MCF 10A (cell line): ENCODE results near the gene ASTN2. TPM values are rescaled to one million over a fixed set of nuclear protein-coding genes. Genes with fewer than 3 reads are reported as not detected.
"Not testable (repeated sequence)": the region's sequence is repeated elsewhere in the genome, so short reads cannot be mapped to it uniquely, and the experiment has no call there.

Experiments used
- BruUV-seq: library from RNA; stranded (reverse); fragments of 400-500 nt; replicated peaks from 2 replicates; lab custom pipeline; 2021; lab: Mats Ljungman, UMichigan
- CTCF ChIA-PET: fragments of 300-600 bp; sonication (Branson Sonifier 250); formaldehyde crosslinking; extraction: SDS; loops from one replicate; lab custom pipeline; 2021; ENCODE audit warnings: antibody characterized with exemption, inconsistent platforms; lab: Yijun Ruan, JAX
- POLR2A ChIA-PET: fragments of 300-600, 350-650 bp; sonication (Branson Sonifier 250); formaldehyde crosslinking; extraction: SDS; loops from one replicate; lab custom pipeline; 2020; ENCODE audit warnings: antibody characterized with exemption, inconsistent platforms; lab: Yijun Ruan, JAX
- DNase-seq: peaks from one replicate; pipeline ENCODE4 v3.0.0-alpha.2; 2018; ENCODE audit not compliant: unreplicated experiment
- H3K27ac Mint-ChIP-seq: one replicate; pipeline ENCODE4 v1.8.0; 2022; ENCODE audit warnings: mild to moderate bottlenecking, low read depth, mixed read lengths; ENCODE audit not compliant: unreplicated experiment
- H3K27me3 Mint-ChIP-seq: one replicate; pipeline ENCODE4 v1.8.0; 2022; ENCODE audit warnings: mixed read lengths; ENCODE audit not compliant: insufficient read depth, unreplicated experiment
- H3K36me3 Mint-ChIP-seq: one replicate; pipeline ENCODE4 v1.8.0; 2022; ENCODE audit warnings: mild to moderate bottlenecking, moderate library complexity, mixed read lengths; ENCODE audit not compliant: insufficient read depth, unreplicated experiment
- H3K4me1 Mint-ChIP-seq: one replicate; pipeline ENCODE4 v1.8.0; 2022; ENCODE audit warnings: mixed read lengths; ENCODE audit not compliant: insufficient read depth, unreplicated experiment
- H3K4me3 Mint-ChIP-seq: one replicate; pipeline ENCODE4 v1.8.0; 2022; ENCODE audit warnings: mild to moderate bottlenecking, moderate library complexity, mixed read lengths; ENCODE audit not compliant: unreplicated experiment
- H3K9me3 Mint-ChIP-seq: one replicate; pipeline ENCODE4 v1.8.0; 2022; ENCODE audit warnings: mixed read lengths; ENCODE audit not compliant: unreplicated experiment
- intact Hi-C: fragments of 100-400 bp; cut with micrococcal nuclease; formaldehyde crosslinking; loops from 2 replicates; pipeline ENCODE4 v1.14.1; 2022
- total RNA-seq: library from RNA; stranded (reverse); gene quantifications from 2 replicates; pipeline ENCODE4 v1.2.3, GENCODE V29; 2022
- TF ChIP-seq, protein P1 (sequence below): fragments of 200-600 bp; IDR thresholded peaks from one replicate; pipeline ENCODE4 v1.8.0; 2022; ENCODE audit warnings: antibody characterized with exemption, mild to moderate bottlenecking; ENCODE audit not compliant: unreplicated experiment

Gene ASTN2
- total RNA-seq, 1 experiment from 2014 or later, result 1.8 TPM

- H3K9me3 Mint-ChIP-seq, result peaks cover 12% of the 10 kb centered on the region
- peaks cover 6% of the 10 kb centered on the region for H3K4me1 Mint-ChIP-seq
- H3K27me3 Mint-ChIP-seq, result no peaks in the 10 kb centered on the region
- H3K27ac Mint-ChIP-seq, result no peak overlapping the region
- DNase-seq, result no peak
- BruUV-seq, result no TSS peak
- no peaks in the 10 kb centered on the region for H3K36me3 Mint-ChIP-seq
- POLR2A ChIA-PET, result no interaction called here
- no peak overlapping the region for H3K4me3 Mint-ChIP-seq
- CTCF ChIA-PET, result interaction anchor here (0.7 to 1.0 kb wide), 2 partner anchors 14 to 26 kb away, joined by 3 to 5 read pairs; no protein-coding TSS in a partner anchor
- TF ChIP-seq, protein P1, sequence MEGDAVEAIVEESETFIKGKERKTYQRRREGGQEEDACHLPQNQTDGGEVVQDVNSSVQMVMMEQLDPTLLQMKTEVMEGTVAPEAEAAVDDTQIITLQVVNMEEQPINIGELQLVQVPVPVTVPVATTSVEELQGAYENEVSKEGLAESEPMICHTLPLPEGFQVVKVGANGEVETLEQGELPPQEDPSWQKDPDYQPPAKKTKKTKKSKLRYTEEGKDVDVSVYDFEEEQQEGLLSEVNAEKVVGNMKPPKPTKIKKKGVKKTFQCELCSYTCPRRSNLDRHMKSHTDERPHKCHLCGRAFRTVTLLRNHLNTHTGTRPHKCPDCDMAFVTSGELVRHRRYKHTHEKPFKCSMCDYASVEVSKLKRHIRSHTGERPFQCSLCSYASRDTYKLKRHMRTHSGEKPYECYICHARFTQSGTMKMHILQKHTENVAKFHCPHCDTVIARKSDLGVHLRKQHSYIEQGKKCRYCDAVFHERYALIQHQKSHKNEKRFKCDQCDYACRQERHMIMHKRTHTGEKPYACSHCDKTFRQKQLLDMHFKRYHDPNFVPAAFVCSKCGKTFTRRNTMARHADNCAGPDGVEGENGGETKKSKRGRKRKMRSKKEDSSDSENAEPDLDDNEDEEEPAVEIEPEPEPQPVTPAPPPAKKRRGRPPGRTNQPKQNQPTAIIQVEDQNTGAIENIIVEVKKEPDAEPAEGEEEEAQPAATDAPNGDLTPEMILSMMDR, result no peak
- intact Hi-C loops, result loop anchor here (5.0 kb wide), 1 partner anchor 340 kb away; no protein-coding TSS in a partner anchor
These were observed 342.6 kb downstream of the ASTN2 start for GRCh38 chr9:117072216-117072615.

GRCh38 chr9:117071673-117072207, 343.1 kb downstream of the ASTN2 start:
- CTCF ChIA-PET, result interaction anchor here (0.7 to 1.0 kb wide), 2 partner anchors 14 to 26 kb away, joined by 3 to 5 read pairs; no protein-coding TSS in a partner anchor
- H3K36me3 Mint-ChIP-seq, POLR2A ChIA-PET, H3K4me1 Mint-ChIP-seq, H3K27ac Mint-ChIP-seq, DNase-seq, H3K27me3 Mint-ChIP-seq, BruUV-seq, H3K4me3 Mint-ChIP-seq: not testable (repeated sequence)
- intact Hi-C loops, result loop anchor here (5.0 kb wide), 1 partner anchor 341 kb away; no protein-coding TSS in a partner anchor
- peaks cover 12% of the 10 kb centered on the region for H3K9me3 Mint-ChIP-seq

GRCh38 chr9:117063721-117064471, 351.0 kb downstream of the ASTN2 start:
- Mint-ChIP-seq H3K9me3 (peaks cover 9% of the 10 kb centered on the region), H3K36me3 (no peaks in the 10 kb centered on the region), H3K4me1 (no peaks in the 10 kb centered on the region), H3K27ac (no peak overlapping the region), H3K4me3 (no peak overlapping the region), H3K27me3 (no peaks in the 10 kb centered on the region)
- TF ChIP-seq, protein P1, result no peak
- CTCF ChIA-PET, result interaction anchor here (1.0 kb wide), 1 partner anchor 31 kb away, joined by 4 read pairs; no protein-coding TSS in a partner anchor
- intact Hi-C loops, result no loop called here
- BruUV-seq, result no TSS peak
- POLR2A ChIA-PET, result no interaction called here
- DNase-seq, result no peak

- BruUV-seq, result no TSS peak
- H3K27me3 Mint-ChIP-seq, result no peaks in the 10 kb centered on the region
- POLR2A ChIA-PET, result interaction anchor here (0.6 kb wide), 1 partner anchor 77 kb away, joined by 3 read pairs; no protein-coding TSS in a partner anchor
- CTCF ChIA-PET, result no interaction called here
- no peak overlapping the region for H3K27ac Mint-ChIP-seq
- no peak for DNase-seq
- no peaks in the 10 kb centered on the region for H3K36me3 Mint-ChIP-seq
- no peak overlapping the region for H3K4me3 Mint-ChIP-seq
- intact Hi-C loops, result no loop called here
- H3K9me3 Mint-ChIP-seq, result peaks cover 9% of the 10 kb centered on the region
- H3K4me1 Mint-ChIP-seq, result no peaks in the 10 kb centered on the region
- TF ChIP-seq, protein P1, result no peak
These were observed 353.9 kb downstream of the ASTN2 start for GRCh38 chr9:117060963-117061362.
